ENCODE measurements around the gene SEPTIN10.
A peak's percentile ranks its signal among the peaks of the same experiment; 100 is the strongest.
"Not testable (repeated sequence)": the region's sequence is repeated elsewhere in the genome, so short reads cannot be mapped to it uniquely, and the experiment has no call there.

Gene SEPTIN10

GRCh38 chr2:109613922-109614714 is at the start of gene SEPTIN10, which contains the start of gene SOWAHC:
TSS of gene SEPTIN10 (minus strand) at chr2:109613966. CDS start at chr2:109613827, 139 bp downstream.
TSS of gene SOWAHC (plus strand) at chr2:109614364. CDS start at chr2:109614490, 126 bp downstream.
- peak; percentile 79 for DNase-seq

GRCh38 chr2:109662889-109663288 is 49.1 kb upstream of the SEPTIN10 start:
- DNase-seq: no peak

GRCh38 chr2:109660046-109660860 is 46.5 kb upstream of the SEPTIN10 start:
- DNase-seq: no peak

GRCh38 chr2:109659396-109660045 is 45.8 kb upstream of the SEPTIN10 start:
- DNase-seq: no peak

GRCh38 chr2:109655287-109655686 is 41.5 kb upstream of the SEPTIN10 start:
- no peak for DNase-seq

GRCh38 chr2:109654326-109655050 is 40.7 kb upstream of the SEPTIN10 start:
- no peak for DNase-seq

GRCh38 chr2:109649736-109650695 is 36.2 kb upstream of the SEPTIN10 start:
- DNase-seq: no peak

GRCh38 chr2:109648041-109648527 is 34.3 kb upstream of the SEPTIN10 start:
- DNase-seq: no peak

- DNase-seq: no peak
These were observed 33.9 kb upstream of the SEPTIN10 start for GRCh38 chr2:109647636-109648035.

GRCh38 chr2:109646961-109647360 is 33.2 kb upstream of the SEPTIN10 start:
- DNase-seq: no peak

- DNase-seq: no peak
These were observed 31.8 kb upstream of the SEPTIN10 start for GRCh38 chr2:109645412-109646184.

GRCh38 chr2:109644571-109645275 is 31.0 kb upstream of the SEPTIN10 start:
- DNase-seq: no peak

GRCh38 chr2:109640000-109640399 is 26.2 kb upstream of the SEPTIN10 start:
- not testable (repeated sequence) for DNase-seq

GRCh38 chr2:109638795-109639194 is 25.0 kb upstream of the SEPTIN10 start:
- no peak for DNase-seq

- peak; percentile 16 for DNase-seq
These were observed 24.2 kb upstream of the SEPTIN10 start for GRCh38 chr2:109637749-109638570.

- DNase-seq: no peak
These were observed 22.6 kb upstream of the SEPTIN10 start for GRCh38 chr2:109636317-109636716.

- DNase-seq: no peak
These were observed 21.9 kb upstream of the SEPTIN10 start for GRCh38 chr2:109635426-109636304.
